ENCODE measurements around the gene LNX1.

LNX1 gene

GRCh38 chr4:53543561-53543960, 47.7 kb downstream of the LNX1 start:
- no peak for DNase-seq
- H3K4me3 ChIP-seq (ENCODE audit: low read depth, low read length), result no peak overlapping the region
- H3K36me3 ChIP-seq (replicated peaks), result no peaks in the 10 kb centered on the region
- in situ Hi-C loops (cut with HindIII; ENCODE audit: low pct_ligation_motif_present, low sequenced_read_pairs), result no loop called here
- TF ChIP-seq CTCF (IDR thresholded peaks at IDR 0.05; ENCODE audit: low read depth, low read length, missing control alignments), result no peak
- no peak overlapping the region for H3K27ac ChIP-seq
- H3K27me3 ChIP-seq (replicated peaks), result no peaks in the 10 kb centered on the region

GRCh38 chr4:53541577-53542206, 49.6 kb downstream of the LNX1 start:
- TF ChIP-seq CTCF (IDR thresholded peaks at IDR 0.05; ENCODE audit: low read depth, low read length, missing control alignments), result no peak
- in situ Hi-C loops (cut with HindIII; ENCODE audit: low pct_ligation_motif_present, low sequenced_read_pairs), result no loop called here
- peak overlapping the region; percentile 93 for H3K27ac ChIP-seq
- H3K27me3 ChIP-seq (replicated peaks), result no peaks in the 10 kb centered on the region
- H3K36me3 ChIP-seq (replicated peaks), result no peaks in the 10 kb centered on the region
- DNase-seq, result peak; percentile 76
- H3K4me3 ChIP-seq (ENCODE audit: low read depth, low read length), result no peak overlapping the region

- Histone ChIP-seq H3K4me3 (ENCODE audit: low read depth, low read length) (no peak overlapping the region), H3K27ac (no peak overlapping the region), H3K27me3 (replicated peaks) (no peaks in the 10 kb centered on the region), H3K36me3 (replicated peaks) (no peaks in the 10 kb centered on the region)
- in situ Hi-C loops (cut with HindIII; ENCODE audit: low pct_ligation_motif_present, low sequenced_read_pairs), result no loop called here
- no peak for TF ChIP-seq CTCF (IDR thresholded peaks at IDR 0.05; ENCODE audit: low read depth, low read length, missing control alignments)
- no peak for DNase-seq
These were observed 52.5 kb downstream of the LNX1 start for GRCh38 chr4:53538756-53539155.

GRCh38 chr4:53537606-53538005, 53.7 kb downstream of the LNX1 start:
- no peaks in the 10 kb centered on the region for H3K36me3 ChIP-seq (replicated peaks)
- TF ChIP-seq CTCF (IDR thresholded peaks at IDR 0.05; ENCODE audit: low read depth, low read length, missing control alignments), result no peak
- no peak overlapping the region for H3K4me3 ChIP-seq (ENCODE audit: low read depth, low read length)
- DNase-seq, result no peak
- no peak overlapping the region for H3K27ac ChIP-seq
- no peaks in the 10 kb centered on the region for H3K27me3 ChIP-seq (replicated peaks)
- in situ Hi-C loops (cut with HindIII; ENCODE audit: low pct_ligation_motif_present, low sequenced_read_pairs), result no loop called here

- in situ Hi-C loops (cut with HindIII; ENCODE audit: low pct_ligation_motif_present, low sequenced_read_pairs), result no loop called here
- Histone ChIP-seq H3K27ac (no peak overlapping the region), H3K27me3 (replicated peaks) (no peaks in the 10 kb centered on the region)
These were observed 55.0 kb downstream of the LNX1 start for GRCh38 chr4:53536328-53536727.

More at GRCh38 chr4:53536328-53536727, 55.0 kb downstream of the LNX1 start:
- no peaks in the 10 kb centered on the region for H3K36me3 ChIP-seq (replicated peaks)
- no peak overlapping the region for H3K4me3 ChIP-seq (ENCODE audit: low read depth, low read length)
- no peak for TF ChIP-seq CTCF (IDR thresholded peaks at IDR 0.05; ENCODE audit: low read depth, low read length, missing control alignments)
- DNase-seq, result no peak
